Aorta (tissue), 5 donors: ENCODE measurements around the gene TSPEAR. TPM values are rescaled to one million over a fixed set of nuclear protein-coding genes. Genes with fewer than 3 reads are reported as not detected.
"Not testable (repeated sequence)": the region's sequence is repeated elsewhere in the genome, so short reads cannot be mapped to it uniquely, and the experiment has no call there.

Experiments used
- ATAC-seq: fragments of 200-7000 bp; cut with Tn5 transposase; one replicate; pipeline ENCODE4 v1.9.1; 2022; ENCODE audit warnings: moderate library complexity; ENCODE audit not compliant: low FRiP score
- DNase-seq, 2 donors: peaks; one replicate each; pipeline ENCODE4 v3.0.0-alpha.2; 2020
- H3K27ac ChIP-seq, 2 donors: one replicate each; pipeline ENCODE4 v1.5.1; 2013; ENCODE audit warnings: low read length in 2 of 2, mild to moderate bottlenecking in 2 of 2, moderate library complexity in 2 of 2, control low read depth in 1 of 2, inconsistent platforms in 1 of 2, low read depth in 1 of 2
- H3K27me3 ChIP-seq, 2 donors: one replicate each; pipeline ENCODE4 v1.6.1; 2013; ENCODE audit warnings: control low read depth in 1 of 2, low read length in 1 of 2, mild to moderate bottlenecking in 1 of 2, moderate library complexity in 1 of 2; ENCODE audit not compliant: insufficient read depth in 2 of 2, control insufficient read depth in 1 of 2
- H3K36me3 ChIP-seq, 2 donors: one replicate each; pipeline ENCODE4 v1.6.1; 2013; ENCODE audit warnings: control low read depth in 1 of 2, low read length in 1 of 2, mild to moderate bottlenecking in 1 of 2; ENCODE audit not compliant: insufficient read depth in 2 of 2, control insufficient read depth in 1 of 2
- H3K4me1 ChIP-seq, 2 donors: one replicate each; pipeline ENCODE4 v1.6.1; 2013; ENCODE audit warnings: low read length in 2 of 2, control low read depth in 1 of 2, mild to moderate bottlenecking in 1 of 2, moderate library complexity in 1 of 2; ENCODE audit not compliant: insufficient read depth in 2 of 2, control insufficient read depth in 1 of 2
- H3K4me3 ChIP-seq, 2 donors: one replicate each; pipeline ENCODE4 v1.5.1; 2013; ENCODE audit warnings: low read length in 2 of 2, control low read depth in 1 of 2, mild to moderate bottlenecking in 1 of 2
- H3K9me3 ChIP-seq: one replicate; pipeline ENCODE4 v1.6.1; 2013; ENCODE audit warnings: mild to moderate bottlenecking, low read length; ENCODE audit not compliant: control insufficient read depth
- WGBS, 2 donors: extraction: QIAGEN DNeasy Blood & Tissue Kit; methylation state at CpG; one replicate each; pipeline ENCODE4 v1.1.7; 2013; 5-methylcytosine and 5-hydroxymethylcytosine counted together
- intact Hi-C, 2 donors: fragments of 100-400 bp; cut with DNase I; formaldehyde crosslinking; loops; one replicate each; pipeline versions ENCODE4 v1.14.2 to v1.15.0; 2022
- polyA plus RNA-seq, 2 donors: library from polyadenylated mRNA; stranded (reverse); fragments of 200-250 nt; gene quantifications; one replicate each; pipeline ENCODE4 v1.2.3, GENCODE V29; 2013
- total RNA-seq, 2 donors: library from RNA; stranded (reverse); fragmentation: NEBNext Ultra II Directional; extraction: Animal tissue kit (Norgen Biotek cat#: 25700); gene quantifications; one replicate each; pipeline ENCODE4 v1.2.1, GENCODE V29; 2021
- donor health status: healthy with polysubstance abuse.
- donor health status: Bipolar disorder and iron deficiency.
- donor health status: DM: no; HTN: no; CAD: no.
- donor health status: DM: no; HTN: no; CAD: no.
- donor health status: DM: yes; HTN: yes; CAD: no.

TSPEAR gene
- total and polyA plus RNA-seq, 4 donors: not detected

DNA sequence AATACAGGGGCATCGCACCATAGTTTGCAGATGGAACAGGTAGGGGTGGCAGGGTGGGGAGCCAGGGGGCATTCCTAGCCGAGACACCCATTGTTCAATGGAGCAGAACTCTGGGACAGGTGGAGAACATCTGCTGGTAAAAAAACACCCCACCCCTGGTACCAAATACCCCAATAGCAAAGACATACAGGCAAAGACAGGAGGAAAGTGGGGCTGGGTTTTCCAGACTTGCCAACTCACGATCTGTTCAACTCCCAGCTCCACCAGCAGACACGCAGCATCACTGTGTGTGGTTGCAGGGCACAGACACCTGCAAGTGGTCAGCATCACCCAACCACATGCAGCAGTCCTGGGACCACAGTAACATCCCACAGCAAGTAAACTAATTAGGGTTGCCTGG is 99.8 kb downstream of the TSPEAR start:
- Histone ChIP-seq H3K9me3 (peaks cover 3% of the 10 kb centered on the region), H3K4me1 (no peaks in the 10 kb centered on the region), H3K27ac (no peak overlapping the region), H3K4me3 (no peak overlapping the region), H3K36me3 (no peaks in the 10 kb centered on the region), H3K27me3 (no peaks in the 10 kb centered on the region)
- WGBS, 2 donors: 90 to 91% methylated on average over 4 of the region's 4 CpGs
- ATAC-seq: no peak
- no peak for DNase-seq
- intact Hi-C loops: no loop called here

GRCh38 chr21:44610157-44610843 is 101.1 kb downstream of the TSPEAR start:
- H3K27ac ChIP-seq, H3K4me1 ChIP-seq, H3K27me3 ChIP-seq, DNase-seq, H3K9me3 ChIP-seq, ATAC-seq, intact Hi-C loops, H3K4me3 ChIP-seq, H3K36me3 ChIP-seq: not testable (repeated sequence)
- WGBS, 2 donors: 94 to 97% methylated on average over 7 of the region's 7 CpGs

- Histone ChIP-seq H3K27ac (no peak overlapping the region), H3K36me3 (no peaks in the 10 kb centered on the region), H3K4me3 (no peak overlapping the region), H3K4me1 (no peaks in the 10 kb centered on the region), H3K27me3 (no peaks in the 10 kb centered on the region), H3K9me3 (peaks cover 3% of the 10 kb centered on the region)
- DNase-seq (no peak), ATAC-seq (no peak)
- intact Hi-C loops: no loop called here
Measured at GRCh38 chr21:44609193-44609592, 102.2 kb downstream of the TSPEAR start.

- Histone ChIP-seq H3K27ac (no peak overlapping the region), H3K4me1 (no peaks in the 10 kb centered on the region), H3K27me3 (no peaks in the 10 kb centered on the region), H3K9me3 (peaks cover 4% of the 10 kb centered on the region), H3K36me3 (no peaks in the 10 kb centered on the region), H3K4me3 (no peak overlapping the region)
- no peak for ATAC-seq
- DNase-seq: no peak
- intact Hi-C loops: no loop called here
- WGBS, 2 donors: 77 to 82% methylated on average over 4 of the region's 4 CpGs
Measured at GRCh38 chr21:44606495-44606894, 104.9 kb downstream of the TSPEAR start.

GRCh38 chr21:44603911-44604310 is 107.5 kb downstream of the TSPEAR start:
- intact Hi-C loops: no loop called here
- Histone ChIP-seq H3K4me1 (no peaks in the 10 kb centered on the region), H3K27me3 (no peaks in the 10 kb centered on the region), H3K9me3 (peaks cover 4% of the 10 kb centered on the region), H3K36me3 (no peaks in the 10 kb centered on the region), H3K27ac (no peak overlapping the region), H3K4me3 (no peak overlapping the region)
- 89 to 92% methylated on average over 8 of the region's 8 CpGs for WGBS, 2 donors
- no peak for ATAC-seq
- DNase-seq: no peak

GRCh38 chr21:44603109-44603875 is 108.1 kb downstream of the TSPEAR start:
- H3K27me3 ChIP-seq: no peaks in the 10 kb centered on the region
- no peaks in the 10 kb centered on the region for H3K4me1 ChIP-seq
- no peaks in the 10 kb centered on the region for H3K36me3 ChIP-seq
- no peak overlapping the region for H3K27ac ChIP-seq
- DNase-seq: no peak
- no peak overlapping the region for H3K4me3 ChIP-seq
- H3K9me3 ChIP-seq: peaks cover 4% of the 10 kb centered on the region
- intact Hi-C loops: no loop called here
- no peak for ATAC-seq
- WGBS, 2 donors: 60 to 62% methylated on average over 17 of the region's 17 CpGs

DNA sequence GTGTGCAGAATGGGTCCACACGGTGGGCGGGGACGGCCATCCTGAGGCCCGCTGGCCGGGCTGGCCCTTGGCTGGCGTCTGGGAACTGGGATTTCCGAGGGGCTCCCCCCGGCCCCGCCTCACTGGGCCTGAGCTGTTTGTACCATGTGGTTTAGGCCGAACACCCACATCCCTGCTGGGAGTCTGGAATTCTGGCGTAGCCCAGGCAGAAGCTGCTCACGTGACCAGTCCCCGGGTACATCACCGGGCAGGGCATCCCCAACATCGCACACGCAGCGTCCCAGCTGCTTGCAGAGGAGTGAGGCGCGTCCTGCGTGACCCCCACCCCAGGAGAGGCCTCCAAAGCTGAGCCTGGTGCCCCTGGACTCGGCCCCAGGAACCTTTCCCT is 108.9 kb downstream of the TSPEAR start:
- no peak for DNase-seq
- Histone ChIP-seq H3K27me3 (no peaks in the 10 kb centered on the region), H3K4me1 (no peaks in the 10 kb centered on the region), H3K36me3 (no peaks in the 10 kb centered on the region), H3K4me3 (no peak overlapping the region), H3K27ac (no peak overlapping the region), H3K9me3 (peaks cover 4% of the 10 kb centered on the region)
- ATAC-seq: peak; percentile 19
- intact Hi-C loops: no loop called here
- 86 to 87% methylated on average over 20 to 21 of the region's 21 CpGs for WGBS, 2 donors

DNA sequence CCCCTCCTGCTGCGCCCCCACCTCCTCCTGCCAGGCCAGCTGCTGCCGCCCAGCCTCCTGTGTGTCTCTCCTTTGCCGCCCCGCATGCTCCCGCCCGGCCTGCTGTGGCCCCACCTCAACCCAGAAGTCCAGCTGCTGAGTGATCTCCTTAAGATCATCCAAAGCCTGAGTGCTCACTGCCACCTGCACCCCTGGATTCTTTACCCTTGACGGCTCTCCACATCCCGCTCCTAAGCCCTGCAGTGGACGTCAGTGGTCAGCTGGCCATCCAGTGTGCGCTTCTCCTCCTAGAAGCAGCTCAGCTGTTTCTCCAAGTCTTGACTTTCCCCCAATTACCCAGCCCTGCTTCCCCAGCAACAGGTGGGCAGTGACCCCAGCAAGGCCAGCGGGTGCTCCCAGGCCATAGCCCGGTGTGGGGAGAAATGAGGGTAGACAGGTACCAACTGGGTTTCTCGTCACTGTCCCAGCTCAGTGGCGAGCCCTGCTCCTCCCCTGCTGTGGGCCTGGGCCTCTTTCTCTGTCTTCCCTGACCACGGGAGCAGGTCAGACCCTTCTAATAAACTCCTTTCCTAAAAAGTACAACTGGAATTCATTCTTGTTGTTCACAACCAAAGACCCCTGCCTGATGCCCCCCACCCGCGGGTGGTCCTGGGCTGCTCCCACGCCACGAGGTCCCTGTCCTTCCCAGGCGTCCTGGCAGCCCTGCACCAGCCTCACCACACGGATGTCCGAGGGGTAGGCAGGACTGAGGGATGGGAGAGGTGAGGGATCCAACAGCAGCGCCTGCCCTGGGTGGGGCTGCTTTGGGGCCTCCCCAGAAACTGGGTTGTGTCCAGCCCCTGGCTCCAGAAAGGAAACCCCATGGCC is 109.5 kb downstream of the TSPEAR start:
- Histone ChIP-seq H3K9me3 (peaks cover 4% of the 10 kb centered on the region), H3K27ac (no peak overlapping the region), H3K4me3 (no peak overlapping the region), H3K27me3 (no peaks in the 10 kb centered on the region), H3K36me3 (no peaks in the 10 kb centered on the region), H3K4me1 (no peaks in the 10 kb centered on the region)
- ATAC-seq (no peak), DNase-seq (no peak)
- intact Hi-C loops: no loop called here
- WGBS, 2 donors: 86 to 87% methylated on average over 23 of the region's 23 CpGs
